ENCODE results near the gene KMT5B. TPM values are rescaled to one million over a fixed set of nuclear protein-coding genes. Genes with fewer than 3 reads are reported as not detected.

KMT5B gene
- total RNA-seq, 1 donor from 2014 or later = 43.9 TPM

GRCh38 chr11:68211546-68211945 is 1.6 kb downstream of the KMT5B start:
- Histone ChIP-seq H3K27ac (peak overlapping the region; percentile 81), H3K9me3 (no peaks in the 10 kb centered on the region), H3K36me3 (no peaks in the 10 kb centered on the region), H3K4me1 (peaks cover 49% of the 10 kb centered on the region), H3K4me3 (peak overlapping the region; percentile 89), H3K27me3 (no peaks in the 10 kb centered on the region)
- intact Hi-C loops (cut with DNase I) = no loop called here
- DNase-seq = no peak
- TF ChIP-seq, protein P1, sequence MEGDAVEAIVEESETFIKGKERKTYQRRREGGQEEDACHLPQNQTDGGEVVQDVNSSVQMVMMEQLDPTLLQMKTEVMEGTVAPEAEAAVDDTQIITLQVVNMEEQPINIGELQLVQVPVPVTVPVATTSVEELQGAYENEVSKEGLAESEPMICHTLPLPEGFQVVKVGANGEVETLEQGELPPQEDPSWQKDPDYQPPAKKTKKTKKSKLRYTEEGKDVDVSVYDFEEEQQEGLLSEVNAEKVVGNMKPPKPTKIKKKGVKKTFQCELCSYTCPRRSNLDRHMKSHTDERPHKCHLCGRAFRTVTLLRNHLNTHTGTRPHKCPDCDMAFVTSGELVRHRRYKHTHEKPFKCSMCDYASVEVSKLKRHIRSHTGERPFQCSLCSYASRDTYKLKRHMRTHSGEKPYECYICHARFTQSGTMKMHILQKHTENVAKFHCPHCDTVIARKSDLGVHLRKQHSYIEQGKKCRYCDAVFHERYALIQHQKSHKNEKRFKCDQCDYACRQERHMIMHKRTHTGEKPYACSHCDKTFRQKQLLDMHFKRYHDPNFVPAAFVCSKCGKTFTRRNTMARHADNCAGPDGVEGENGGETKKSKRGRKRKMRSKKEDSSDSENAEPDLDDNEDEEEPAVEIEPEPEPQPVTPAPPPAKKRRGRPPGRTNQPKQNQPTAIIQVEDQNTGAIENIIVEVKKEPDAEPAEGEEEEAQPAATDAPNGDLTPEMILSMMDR (IDR thresholded peaks at IDR 0.05) = no peak
- ATAC-seq = no peak

DNA sequence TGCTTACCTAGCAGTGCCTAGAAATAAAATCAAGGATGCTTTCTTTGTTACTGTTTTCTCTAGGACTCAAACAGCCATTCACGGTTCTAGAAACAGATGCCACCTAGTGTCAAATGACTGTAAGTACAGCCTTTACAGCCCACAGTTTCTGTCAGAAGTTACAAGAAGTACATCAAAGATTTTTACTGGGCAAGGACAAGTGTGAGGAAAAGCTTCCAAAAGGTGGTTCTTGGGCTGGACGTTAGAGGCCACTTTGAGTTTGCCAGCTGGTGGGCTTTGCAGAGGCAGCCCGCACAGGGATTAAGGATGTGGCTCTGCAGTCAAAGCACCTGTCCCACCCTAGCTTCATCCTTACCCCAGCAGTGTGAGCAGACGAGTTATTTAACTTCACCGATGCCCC is 6.9 kb downstream of the KMT5B start:
- peaks cover 60% of the 10 kb centered on the region for H3K4me1 ChIP-seq
- intact Hi-C loops (cut with DNase I) = no loop called here

GRCh38 chr11:68204402-68204801 is 8.7 kb downstream of the KMT5B start:
- no peaks in the 10 kb centered on the region for H3K9me3 ChIP-seq
- ATAC-seq (no peak), DNase-seq (no peak)
- TF ChIP-seq, protein P1 (IDR thresholded peaks at IDR 0.05) = no peak
- no peaks in the 10 kb centered on the region for H3K36me3 ChIP-seq
- peaks cover 57% of the 10 kb centered on the region for H3K4me1 ChIP-seq
- H3K27ac ChIP-seq = no peak overlapping the region
- H3K27me3 ChIP-seq = no peaks in the 10 kb centered on the region
- no peak overlapping the region for H3K4me3 ChIP-seq
- intact Hi-C loops (cut with DNase I) = no loop called here

More for the DNA sequence above, 6.9 kb downstream of the KMT5B start:
- Histone ChIP-seq H3K9me3 (no peaks in the 10 kb centered on the region), H3K27ac (no peak overlapping the region), H3K36me3 (no peaks in the 10 kb centered on the region), H3K27me3 (no peaks in the 10 kb centered on the region), H3K4me3 (no peak overlapping the region)
- ATAC-seq = peak; percentile 75
- DNase-seq = no peak
- TF ChIP-seq, protein P1 (IDR thresholded peaks at IDR 0.05) = peak; percentile 83

DNA sequence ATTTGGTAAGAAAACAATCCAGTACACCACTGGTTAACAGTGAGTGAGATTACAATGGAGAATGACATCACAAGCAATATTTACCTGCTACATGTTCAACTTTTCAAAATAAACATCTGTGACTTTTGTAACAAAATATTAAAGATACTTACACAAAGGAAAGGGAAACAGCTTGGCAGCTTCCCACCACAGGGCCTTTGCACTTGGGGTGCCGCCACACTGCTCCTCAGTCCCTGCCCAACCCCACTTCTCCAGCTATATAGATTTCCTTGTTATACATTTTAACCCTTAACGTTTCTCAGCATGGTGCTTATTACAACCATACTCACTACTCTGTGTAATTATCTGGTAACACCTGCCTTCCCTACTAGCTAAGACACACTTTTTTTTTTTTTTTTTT is 10.9 kb downstream of the KMT5B start:
- ATAC-seq (no peak), DNase-seq (no peak)
- peaks cover 47% of the 10 kb centered on the region for H3K4me1 ChIP-seq
- no peak overlapping the region for H3K27ac ChIP-seq
- intact Hi-C loops (cut with DNase I) = no loop called here
- TF ChIP-seq, protein P1 (IDR thresholded peaks at IDR 0.05) = no peak
- no peaks in the 10 kb centered on the region for H3K9me3 ChIP-seq
- no peaks in the 10 kb centered on the region for H3K27me3 ChIP-seq
- no peaks in the 10 kb centered on the region for H3K36me3 ChIP-seq
- no peak overlapping the region for H3K4me3 ChIP-seq

- ATAC-seq (no peak), DNase-seq (no peak)
- Histone ChIP-seq H3K9me3 (no peaks in the 10 kb centered on the region), H3K36me3 (no peaks in the 10 kb centered on the region), H3K27me3 (no peaks in the 10 kb centered on the region), H3K4me3 (no peak overlapping the region), H3K27ac (no peak overlapping the region), H3K4me1 (peaks cover 40% of the 10 kb centered on the region)
- intact Hi-C loops (cut with DNase I) = no loop called here
- TF ChIP-seq, protein P1 (IDR thresholded peaks at IDR 0.05) = no peak
Measured at GRCh38 chr11:68201492-68201891, 11.6 kb downstream of the KMT5B start.

GRCh38 chr11:68200639-68201038 is 12.5 kb downstream of the KMT5B start:
- peaks cover 31% of the 10 kb centered on the region for H3K4me1 ChIP-seq
- intact Hi-C loops (cut with DNase I) = no loop called here
- no peaks in the 10 kb centered on the region for H3K36me3 ChIP-seq
- DNase-seq (no peak), ATAC-seq (no peak)
- TF ChIP-seq, protein P1 (IDR thresholded peaks at IDR 0.05) = no peak
- H3K4me3 ChIP-seq = no peak overlapping the region
- H3K27ac ChIP-seq = no peak overlapping the region
- no peaks in the 10 kb centered on the region for H3K9me3 ChIP-seq
- no peaks in the 10 kb centered on the region for H3K27me3 ChIP-seq

All from upper lobe of right lung (tissue), 1 donor.